Activated CD4-positive, alpha-beta T cell treated with anti-CD3 and anti-CD28 coated beads for 4 hours (primary cell): ENCODE data around the gene NXPE4.

Experiments used
- DNase-seq, 2 donors: peaks; one replicate each; pipeline ENCODE4 v3.0.0-alpha.2; 2020

Gene NXPE4

DNA sequence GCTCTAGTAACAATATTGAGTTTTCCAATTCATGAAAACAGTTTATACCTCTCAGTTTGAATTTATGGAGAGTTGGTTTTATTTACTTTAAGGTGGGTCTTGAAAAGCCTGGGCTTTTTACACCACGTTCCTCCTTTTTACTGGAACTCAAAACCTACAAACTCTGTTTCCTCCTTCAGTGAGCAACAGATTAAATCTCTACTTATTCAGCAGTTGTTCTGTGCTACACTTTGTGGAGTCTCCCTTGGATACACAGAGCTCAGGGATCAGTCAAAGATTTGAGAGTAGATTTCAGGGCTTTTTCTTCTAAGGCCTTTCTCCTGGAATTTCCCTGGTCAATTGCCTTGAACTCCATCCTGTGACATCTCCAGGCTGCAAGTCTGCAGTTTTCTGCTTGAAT, 39.5 kb downstream of the NXPE4 start:
- no peak for DNase-seq

DNA sequence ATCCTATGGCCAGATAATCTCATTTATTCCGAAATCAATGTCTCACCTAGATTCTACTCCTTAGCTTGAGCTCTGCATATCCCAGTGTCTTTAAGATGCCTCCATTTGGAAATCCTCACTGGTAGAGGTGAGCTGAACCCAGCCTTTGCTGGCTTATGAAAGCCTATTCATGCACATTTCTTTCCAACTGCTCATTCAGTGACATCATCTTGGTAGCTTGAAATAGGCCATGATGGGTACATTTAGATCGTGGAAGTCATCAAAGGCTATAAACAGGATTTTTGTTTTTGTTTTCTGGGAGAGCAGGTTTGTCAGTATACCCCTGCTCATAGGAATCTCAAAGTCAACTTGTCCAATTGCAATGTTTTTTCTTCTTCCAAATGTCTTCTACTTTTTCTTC, 41.9 kb downstream of the NXPE4 start:
- DNase-seq = no peak

DNA sequence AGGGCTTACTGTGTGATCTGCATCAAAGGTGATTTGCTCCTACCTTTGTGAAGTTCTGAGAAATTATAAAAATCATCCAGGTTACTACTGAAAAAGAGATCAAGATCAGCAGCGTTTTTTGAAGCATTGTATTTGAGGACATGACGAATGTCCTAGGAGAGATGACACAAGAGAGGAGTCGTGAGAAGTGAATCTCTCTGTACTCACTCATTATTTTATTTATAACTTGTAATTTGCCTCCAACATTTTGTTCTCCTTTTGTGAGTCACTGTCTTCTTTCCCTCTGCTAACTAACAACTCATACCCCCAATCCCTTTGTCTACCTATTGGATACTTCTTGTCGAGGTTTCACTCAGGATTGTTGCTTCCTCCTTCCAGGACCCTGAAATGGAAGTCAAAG, 44.5 kb downstream of the NXPE4 start:
- DNase-seq = no peak

DNA sequence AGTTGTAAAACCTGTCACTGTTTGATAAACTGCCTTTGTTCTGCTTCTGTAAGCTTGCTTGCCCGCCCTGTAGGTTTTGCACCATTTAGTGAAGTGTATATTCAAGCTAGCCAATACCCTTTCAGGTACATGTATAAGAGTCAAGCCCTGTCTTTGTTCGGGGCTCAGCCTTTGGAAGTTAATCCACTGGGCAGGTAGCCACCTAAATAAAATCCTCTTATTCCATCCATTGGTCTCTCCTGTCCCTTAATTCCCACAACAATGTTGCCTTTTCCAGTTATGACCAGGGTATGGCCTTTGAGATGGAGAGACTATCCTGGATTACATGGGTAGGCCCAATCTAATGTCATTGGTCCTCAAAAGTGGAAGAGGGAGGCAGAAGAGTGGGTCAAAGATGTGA, 69.9 kb downstream of the NXPE4 start:
- DNase-seq = no peak

DNA sequence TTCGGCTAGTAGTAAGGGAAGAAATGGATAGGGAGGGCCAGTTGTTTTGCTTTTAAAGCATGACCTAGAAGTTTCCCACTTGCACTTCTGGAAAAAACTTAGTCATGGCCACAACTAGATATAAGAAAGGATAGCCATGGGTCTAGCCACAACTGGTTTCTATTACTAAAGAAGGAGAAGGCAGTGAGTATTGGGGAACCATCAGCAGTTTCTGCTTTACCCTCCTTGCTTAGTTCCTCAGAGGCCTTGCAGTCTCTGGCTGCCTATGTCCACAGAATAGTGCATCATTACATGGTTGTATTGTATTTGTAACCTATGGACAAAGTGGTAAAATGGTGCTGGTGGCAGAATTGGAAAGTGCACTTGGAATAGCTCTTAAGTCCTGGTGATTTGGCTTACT, 71.5 kb downstream of the NXPE4 start:
- no peak for DNase-seq

DNA sequence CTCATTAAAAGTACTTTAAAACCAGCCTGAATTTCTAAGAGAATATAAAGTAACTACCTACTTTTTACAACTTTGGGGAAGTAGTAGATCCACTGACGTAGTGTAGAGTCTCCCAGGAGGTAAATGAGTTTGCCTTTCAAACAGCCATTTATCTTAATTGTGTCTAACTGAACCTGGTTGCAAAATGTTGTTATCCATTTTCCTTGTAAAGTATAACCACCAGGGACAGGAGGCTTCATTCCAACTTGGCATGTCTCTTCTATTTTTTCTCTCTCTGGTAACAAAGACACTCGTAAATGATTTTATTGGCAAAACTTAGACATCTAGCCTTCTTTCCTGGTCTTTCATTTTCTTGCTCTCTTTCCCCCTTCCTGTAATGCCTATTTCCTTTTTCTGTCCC, 72.8 kb downstream of the NXPE4 start:
- no peak for DNase-seq
